Raji (cell line): ENCODE measurements around the gene CFI.

Experiments used
- POLR2A ChIP-seq: IDR thresholded peaks from 2 replicates; pipeline ENCODE4 v1.6.1; 2011; ENCODE audit warnings: low read depth, low read length, control low read depth; ENCODE audit not compliant: insufficient read depth

The CFI gene

GRCh38 chr4:109811707-109812106 is 9.9 kb upstream of the CFI start:
- TF ChIP-seq POLR2A: no peak

GRCh38 chr4:109810552-109811387 is 9.0 kb upstream of the CFI start:
- TF ChIP-seq POLR2A: no peak

- TF ChIP-seq POLR2A: no peak
These were observed 7.9 kb upstream of the CFI start for GRCh38 chr4:109809655-109810054.

- no peak for TF ChIP-seq POLR2A
These were observed 2.2 kb upstream of the CFI start for GRCh38 chr4:109803924-109804571.

GRCh38 chr4:109801099-109801789 is 555 bp downstream of the CFI start:
- TF ChIP-seq POLR2A: no peak

GRCh38 chr4:109798866-109799265 is 2.9 kb downstream of the CFI start:
- no peak for TF ChIP-seq POLR2A

- TF ChIP-seq POLR2A: no peak
These were observed 6.7 kb downstream of the CFI start for GRCh38 chr4:109795059-109795458.

- TF ChIP-seq POLR2A: no peak
These were observed 14.0 kb downstream of the CFI start for GRCh38 chr4:109787807-109788206.

- TF ChIP-seq POLR2A: no peak
These were observed 15.0 kb downstream of the CFI start for GRCh38 chr4:109786846-109787245.

GRCh38 chr4:109764789-109765402 is 36.9 kb downstream of the CFI start:
- no peak for TF ChIP-seq POLR2A

- no peak for TF ChIP-seq POLR2A
These were observed 37.4 kb downstream of the CFI start for GRCh38 chr4:109764376-109764775.

- no peak for TF ChIP-seq POLR2A
These were observed 41.1 kb downstream of the CFI start for GRCh38 chr4:109760682-109761081.

GRCh38 chr4:109755656-109756055 is 46.1 kb downstream of the CFI start:
- TF ChIP-seq POLR2A: no peak

GRCh38 chr4:109754093-109754857 is 47.5 kb downstream of the CFI start:
- TF ChIP-seq POLR2A: no peak

GRCh38 chr4:109752525-109752924 is 49.3 kb downstream of the CFI start:
- no peak for TF ChIP-seq POLR2A
